Trophoblast cell (in vitro differentiated cells and primary cell): Measurements from ENCODE around the gene GARRE1.
"Not testable (repeated sequence)": the region's sequence is repeated elsewhere in the genome, so short reads cannot be mapped to it uniquely, and the experiment has no call there.

Experiments
- DNase-seq, 2 donors: peaks; one replicate each; pipeline ENCODE4 v3.0.0-alpha.2; 2016
- H2AFZ ChIP-seq: 2 replicates; pipeline ENCODE4 v1.6.1; 2013; ENCODE audit warnings: low read length, moderate library complexity, mild to moderate bottlenecking; ENCODE audit not compliant: insufficient read depth, poor library complexity
- H2AK5ac ChIP-seq: 2 replicates; pipeline ENCODE4 v1.6.1; 2013; ENCODE audit warnings: mild to moderate bottlenecking, low read length
- H2BK120ac ChIP-seq: 2 replicates; pipeline ENCODE4 v1.6.1; 2013; ENCODE audit warnings: low read length, mild to moderate bottlenecking, moderate library complexity; ENCODE audit not compliant: insufficient read depth, poor library complexity
- H2BK12ac ChIP-seq: 2 replicates; pipeline ENCODE4 v1.6.1; 2013; ENCODE audit warnings: mild to moderate bottlenecking, low read length, moderate library complexity
- H2BK5ac ChIP-seq: 2 replicates; pipeline ENCODE4 v1.6.1; 2013; ENCODE audit warnings: low read length, low read depth, moderate library complexity, mild to moderate bottlenecking; ENCODE audit not compliant: poor library complexity
- H3K14ac ChIP-seq: 2 replicates; pipeline ENCODE4 v1.6.1; 2013; ENCODE audit warnings: mild to moderate bottlenecking, low read length
- H3K18ac ChIP-seq: 2 replicates; pipeline ENCODE4 v1.6.1; 2013; ENCODE audit warnings: mild to moderate bottlenecking, low read length
- H3K23ac ChIP-seq: 2 replicates; pipeline ENCODE4 v1.6.1; 2013; ENCODE audit warnings: low read length
- H3K27ac ChIP-seq: 2 replicates; pipeline ENCODE4 v1.5.1; 2013; ENCODE audit warnings: low read depth, mild to moderate bottlenecking, inconsistent platforms, low read length, moderate library complexity
- H3K27me3 ChIP-seq: 2 replicates; pipeline ENCODE4 v1.6.1; 2013; ENCODE audit warnings: inconsistent platforms, mild to moderate bottlenecking, low read length, moderate library complexity; ENCODE audit not compliant: insufficient read depth
- H3K36me3 ChIP-seq, 2 experiments: 1 replicate in 1 of 2; 2 replicates in 1 of 2; pipeline ENCODE4 v1.6.1; 2013; ENCODE audit warnings: low read length in 2 of 2, mild to moderate bottlenecking in 2 of 2, moderate library complexity in 1 of 2; ENCODE audit not compliant: insufficient read depth in 2 of 2, control insufficient read depth in 1 of 2
- H3K4ac ChIP-seq: 2 replicates; pipeline ENCODE4 v1.6.1; 2013; ENCODE audit warnings: low read depth, mild to moderate bottlenecking, low read length, moderate library complexity
- H3K4me1 ChIP-seq, 2 experiments: 1 replicate in 1 of 2; 2 replicates in 1 of 2; pipeline ENCODE4 v1.6.1; 2013; ENCODE audit warnings: low read length in 2 of 2, mild to moderate bottlenecking in 2 of 2, moderate library complexity in 1 of 2; ENCODE audit not compliant: insufficient read depth in 2 of 2, control insufficient read depth in 1 of 2
- H3K4me2 ChIP-seq: 2 replicates; pipeline ENCODE4 v1.6.1; 2013; ENCODE audit warnings: inconsistent platforms, mild to moderate bottlenecking, low read length, moderate library complexity
- H3K4me3 ChIP-seq: 2 replicates; pipeline ENCODE4 v1.5.1; 2013; ENCODE audit warnings: mild to moderate bottlenecking, low read depth, low read length, inconsistent platforms
- H3K79me1 ChIP-seq: one replicate; pipeline ENCODE4 v1.6.1; 2013; ENCODE audit warnings: low read length
- H3K79me2 ChIP-seq: 2 replicates; pipeline ENCODE4 v1.6.1; 2013; ENCODE audit warnings: low read length, mild to moderate bottlenecking; ENCODE audit not compliant: control insufficient read depth, insufficient read depth, poor library complexity
- H3K9ac ChIP-seq: 2 replicates; pipeline ENCODE4 v1.6.1; 2013; ENCODE audit warnings: mild to moderate bottlenecking, low read length
- H3K9me3 ChIP-seq: 2 replicates; pipeline ENCODE4 v1.6.1; 2013; ENCODE audit warnings: low read depth, mild to moderate bottlenecking, control low read depth, inconsistent platforms, low read length; ENCODE audit not compliant: insufficient read depth
- H4K12ac ChIP-seq: 2 replicates; pipeline ENCODE4 v1.6.1; 2013; ENCODE audit warnings: low read depth, mild to moderate bottlenecking, low read length, moderate library complexity
- H4K8ac ChIP-seq: 2 replicates; pipeline ENCODE4 v1.6.1; 2013; ENCODE audit warnings: low read depth, mild to moderate bottlenecking, low read length, moderate library complexity
- H4K91ac ChIP-seq: one replicate; pipeline ENCODE4 v1.6.1; 2013; ENCODE audit warnings: low read depth, mild to moderate bottlenecking, low read length, moderate library complexity
- WGBS: extraction: QIAGEN DNeasy Blood & Tissue Kit; methylation state at CpG from one replicate; pipeline ENCODE4 v1.1.7; 2013; ENCODE audit warnings: missing lambda C conversion rate; ENCODE audit not compliant: insufficient read length, insufficient coverage; ENCODE audit errors: extremely low coverage; 5-methylcytosine and 5-hydroxymethylcytosine counted together

GARRE1 gene

GRCh38 chr19:34216745-34217219, 37.6 kb upstream of the GARRE1 start:
- H2BK12ac ChIP-seq, H3K23ac ChIP-seq, H4K12ac ChIP-seq, H3K14ac ChIP-seq, H3K27me3 ChIP-seq, H3K79me1 ChIP-seq, H2AFZ ChIP-seq, H4K8ac ChIP-seq, H3K27ac ChIP-seq, H2BK5ac ChIP-seq, H2BK120ac ChIP-seq, H3K9me3 ChIP-seq, H4K91ac ChIP-seq, H3K4me3 ChIP-seq, H3K4ac ChIP-seq, H3K9ac ChIP-seq, H3K79me2 ChIP-seq, H3K18ac ChIP-seq, H2AK5ac ChIP-seq, H3K4me1 ChIP-seq, H3K4me2 ChIP-seq: not testable (repeated sequence)
- peak in 1 of 2 donors; percentile 10 for DNase-seq
- no CpG with 5 or more reads among the region's 14 CpGs for WGBS
- H3K36me3 ChIP-seq = peaks cover 26 to 28% of the 10 kb centered on the region in 2 experiments

DNA sequence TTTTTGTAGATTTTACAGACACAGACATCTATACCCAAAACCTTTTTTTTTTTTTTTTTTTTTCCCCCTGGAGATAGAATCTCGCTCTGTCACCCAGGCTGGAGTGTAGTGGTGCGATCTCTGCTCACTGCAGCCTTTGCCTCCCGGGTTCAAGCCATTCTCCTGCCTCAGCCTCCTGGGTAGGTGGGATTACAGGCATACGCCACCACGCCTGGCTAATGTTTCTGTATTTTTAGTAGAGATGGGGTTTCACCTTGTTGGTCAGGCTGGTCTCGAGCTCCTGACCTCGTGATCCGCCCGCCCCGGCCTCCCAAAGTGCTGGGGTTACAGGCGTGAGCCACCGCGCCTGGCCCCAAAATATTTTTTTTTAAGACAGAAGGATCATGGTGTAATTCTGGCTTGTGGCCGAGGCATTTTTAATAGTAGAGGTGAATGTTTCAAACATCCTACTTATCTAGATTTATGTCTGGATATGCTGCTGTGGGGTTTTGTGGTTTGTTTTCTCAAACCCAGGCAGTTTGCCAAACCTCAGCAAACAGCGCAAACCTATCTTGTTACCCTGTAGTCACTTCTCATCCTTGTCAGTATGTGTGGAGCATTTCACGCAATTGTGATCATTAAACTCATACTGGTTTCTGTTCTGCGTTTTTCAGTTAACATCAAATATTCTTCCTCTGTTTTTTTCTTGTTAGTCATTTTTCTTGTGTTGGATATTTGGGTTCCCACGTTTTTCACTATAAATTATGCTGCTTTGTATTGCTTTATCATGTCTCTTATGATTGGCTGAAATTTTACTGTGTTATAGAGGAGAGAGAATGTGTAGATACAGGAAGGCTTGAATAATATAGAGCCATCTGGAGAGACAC, 36.2 kb upstream of the GARRE1 start:
- H4K91ac ChIP-seq = no peak overlapping the region
- no peak overlapping the region for H3K14ac ChIP-seq
- no peaks in the 10 kb centered on the region for H3K4me1 ChIP-seq
- H3K79me2 ChIP-seq = no peaks in the 10 kb centered on the region
- no peak for DNase-seq
- WGBS = no CpG with 5 or more reads among the region's 18 CpGs
- no peak overlapping the region for H2AFZ ChIP-seq
- H3K4me2 ChIP-seq = no peak overlapping the region
- H2BK12ac ChIP-seq = no peak overlapping the region
- H3K27me3 ChIP-seq = no peaks in the 10 kb centered on the region
- H4K8ac ChIP-seq = no peak overlapping the region
- H3K36me3 ChIP-seq = peaks cover 30 to 35% of the 10 kb centered on the region in 2 experiments
- no peak overlapping the region for H2BK5ac ChIP-seq
- no peak overlapping the region for H3K27ac ChIP-seq
- no peak overlapping the region for H4K12ac ChIP-seq
- H3K9ac ChIP-seq = no peak overlapping the region
- H3K79me1 ChIP-seq = no peaks in the 10 kb centered on the region
- H3K4ac ChIP-seq = no peak overlapping the region
- no peak overlapping the region for H2BK120ac ChIP-seq
- H3K9me3 ChIP-seq = no peaks in the 10 kb centered on the region
- no peak overlapping the region for H3K18ac ChIP-seq
- no peak overlapping the region for H3K23ac ChIP-seq
- H2AK5ac ChIP-seq = no peak overlapping the region
- H3K4me3 ChIP-seq = no peak overlapping the region

GRCh38 chr19:34218818-34219164, 35.6 kb upstream of the GARRE1 start:
- Histone ChIP-seq H2BK120ac (no peak overlapping the region), H2AK5ac (no peak overlapping the region), H2AFZ (no peak overlapping the region), H2BK12ac (no peak overlapping the region), H4K8ac (no peak overlapping the region), H3K18ac (no peak overlapping the region), H3K9ac (no peak overlapping the region), H3K4me2 (no peak overlapping the region), H2BK5ac (no peak overlapping the region), H3K9me3 (no peaks in the 10 kb centered on the region), H3K27me3 (no peaks in the 10 kb centered on the region), H3K14ac (no peak overlapping the region), H3K4me1 (no peaks in the 10 kb centered on the region), H3K36me3 (peaks cover 31 to 38% of the 10 kb centered on the region in 2 experiments), H4K12ac (no peak overlapping the region), H3K79me1 (no peaks in the 10 kb centered on the region), H3K4ac (no peak overlapping the region), H3K4me3 (no peak overlapping the region), H3K79me2 (no peaks in the 10 kb centered on the region), H3K23ac (no peak overlapping the region), H4K91ac (no peak overlapping the region), H3K27ac (no peak overlapping the region)
- no CpG with 5 or more reads among the region's 2 CpGs for WGBS
- no peak for DNase-seq

DNA sequence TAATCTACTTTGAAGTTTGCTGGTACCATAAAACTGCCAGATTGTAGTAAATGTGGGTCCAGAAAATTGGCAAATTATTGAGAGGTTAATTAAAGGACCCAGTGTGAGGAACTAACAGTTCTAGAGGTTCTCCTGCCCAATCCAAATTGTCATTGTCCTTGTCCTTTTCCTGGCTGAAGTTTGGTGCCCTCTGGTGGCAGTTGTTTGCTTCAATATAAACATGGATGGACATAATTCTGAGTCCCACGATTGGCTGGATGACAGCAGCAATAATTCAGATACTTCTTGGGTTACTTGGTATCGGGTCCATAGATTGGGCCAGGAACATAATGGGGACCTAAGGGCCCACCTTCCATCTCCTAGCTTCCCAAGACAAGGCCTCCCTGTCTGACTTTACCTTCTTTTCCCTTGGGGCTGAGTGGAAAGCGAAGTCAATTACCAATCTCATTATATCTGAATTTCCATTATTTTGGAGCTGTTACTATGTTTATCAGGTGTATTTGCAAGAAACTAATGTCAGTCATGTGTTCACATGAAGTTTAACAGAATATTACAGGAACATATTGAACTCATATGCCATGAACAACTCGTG, 33.8 kb upstream of the GARRE1 start:
- Histone ChIP-seq H3K27me3 (no peaks in the 10 kb centered on the region), H3K36me3 (peaks cover 28 to 48% of the 10 kb centered on the region in 2 experiments), H3K23ac (no peak overlapping the region), H3K9ac (no peak overlapping the region), H3K4me3 (no peak overlapping the region), H3K27ac (no peak overlapping the region), H4K12ac (no peak overlapping the region), H3K18ac (no peak overlapping the region), H2BK120ac (no peak overlapping the region), H3K4me1 (no peaks in the 10 kb centered on the region), H2AFZ (no peak overlapping the region), H3K79me2 (no peaks in the 10 kb centered on the region), H4K91ac (no peak overlapping the region), H3K4me2 (no peak overlapping the region), H3K14ac (no peak overlapping the region), H3K4ac (no peak overlapping the region), H3K79me1 (no peaks in the 10 kb centered on the region), H4K8ac (no peak overlapping the region), H2AK5ac (no peak overlapping the region), H3K9me3 (no peaks in the 10 kb centered on the region), H2BK12ac (no peak overlapping the region), H2BK5ac (no peak overlapping the region)
- no CpG with 5 or more reads among the region's 4 CpGs for WGBS
- peak; percentile 57 to 88 for DNase-seq
